ENCODE data around the gene HDDC2. TPM values are rescaled to one million over a fixed set of nuclear protein-coding genes. Genes with fewer than 3 reads are reported as not detected.

Gene HDDC2
- total RNA-seq, 2 experiments from 2014 or later: 19.4 to 21.6 TPM

DNA sequence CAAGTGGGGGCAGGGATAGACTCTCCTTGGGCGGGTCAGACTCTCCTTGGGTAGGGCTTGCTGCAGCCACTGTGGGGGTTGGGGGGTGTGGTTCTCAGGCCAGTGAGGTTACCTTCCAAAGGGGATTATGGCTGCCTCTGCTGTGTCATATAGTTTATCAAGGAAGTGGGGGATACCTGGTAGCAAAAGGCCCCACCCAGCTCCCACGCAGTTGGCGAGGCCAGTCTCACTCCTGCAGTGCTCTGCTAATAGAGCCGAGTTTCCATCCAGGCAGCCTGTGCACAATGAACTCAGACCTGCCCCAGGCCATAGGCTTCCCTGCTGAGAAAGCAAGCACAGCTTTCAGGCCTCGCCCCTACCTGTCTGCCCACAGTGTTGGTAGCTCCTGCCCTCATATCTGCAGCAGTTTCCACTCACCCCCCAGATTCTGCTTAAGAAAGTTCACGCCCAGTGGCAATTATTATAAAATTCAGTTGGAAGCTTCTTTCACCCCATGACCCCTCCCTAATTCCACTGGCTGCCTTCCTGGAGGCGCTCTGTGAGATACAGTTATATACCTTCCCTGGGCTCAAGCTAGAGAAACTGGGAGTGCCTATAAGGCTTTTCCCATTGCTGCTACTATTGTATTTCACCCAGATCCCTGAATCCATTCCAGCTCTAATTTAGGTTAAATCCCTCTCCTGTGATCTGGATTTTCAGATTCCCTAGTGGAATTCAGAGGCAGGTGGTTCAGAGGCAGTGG is 56.1 kb downstream of the HDDC2 start:
- Mint-ChIP-seq H3K36me3 (ENCODE audit: low read depth) (no peaks in the 10 kb centered on the region), H3K27me3 (peaks cover 23% of the 10 kb centered on the region), H3K27ac (no peak overlapping the region), H3K4me3 (no peak overlapping the region), H3K9me3 (peaks cover 15% of the 10 kb centered on the region), H3K4me1 (ENCODE audit: low read depth) (no peaks in the 10 kb centered on the region)
- Histone ChIP-seq H3K27ac (ENCODE audit: low read depth in 1 of 2, low read length in 2 of 2) (no peak overlapping the region), H3K27me3 (ENCODE audit: control insufficient read depth in 1 of 2, insufficient read depth in 2 of 2, low read length in 2 of 2) (no peaks in the 10 kb centered on the region), H3K4me3 (ENCODE audit: low read length) (no peak overlapping the region), H3K4me1 (ENCODE audit: insufficient read depth, low read length) (no peaks in the 10 kb centered on the region), H3K9me3 (ENCODE audit: control insufficient read depth in 1 of 2, insufficient read depth in 1 of 2, low read length in 2 of 2) (peaks cover 4% of the 10 kb centered on the region in 2 experiments), H3K36me3 (ENCODE audit: insufficient read depth, low read length) (no peaks in the 10 kb centered on the region)
- no peak for ATAC-seq (ENCODE audit: poor library complexity)
- intact Hi-C loops (cut with DNase I, micrococcal nuclease): no loop called here
- TF ChIP-seq, protein P1, sequence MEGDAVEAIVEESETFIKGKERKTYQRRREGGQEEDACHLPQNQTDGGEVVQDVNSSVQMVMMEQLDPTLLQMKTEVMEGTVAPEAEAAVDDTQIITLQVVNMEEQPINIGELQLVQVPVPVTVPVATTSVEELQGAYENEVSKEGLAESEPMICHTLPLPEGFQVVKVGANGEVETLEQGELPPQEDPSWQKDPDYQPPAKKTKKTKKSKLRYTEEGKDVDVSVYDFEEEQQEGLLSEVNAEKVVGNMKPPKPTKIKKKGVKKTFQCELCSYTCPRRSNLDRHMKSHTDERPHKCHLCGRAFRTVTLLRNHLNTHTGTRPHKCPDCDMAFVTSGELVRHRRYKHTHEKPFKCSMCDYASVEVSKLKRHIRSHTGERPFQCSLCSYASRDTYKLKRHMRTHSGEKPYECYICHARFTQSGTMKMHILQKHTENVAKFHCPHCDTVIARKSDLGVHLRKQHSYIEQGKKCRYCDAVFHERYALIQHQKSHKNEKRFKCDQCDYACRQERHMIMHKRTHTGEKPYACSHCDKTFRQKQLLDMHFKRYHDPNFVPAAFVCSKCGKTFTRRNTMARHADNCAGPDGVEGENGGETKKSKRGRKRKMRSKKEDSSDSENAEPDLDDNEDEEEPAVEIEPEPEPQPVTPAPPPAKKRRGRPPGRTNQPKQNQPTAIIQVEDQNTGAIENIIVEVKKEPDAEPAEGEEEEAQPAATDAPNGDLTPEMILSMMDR (IDR thresholded peaks at IDR 0.05): no peak
- POLR2A ChIA-PET: no interaction called here
- CTCF ChIA-PET: no interaction called here
- DNase-seq: no peak

DNA sequence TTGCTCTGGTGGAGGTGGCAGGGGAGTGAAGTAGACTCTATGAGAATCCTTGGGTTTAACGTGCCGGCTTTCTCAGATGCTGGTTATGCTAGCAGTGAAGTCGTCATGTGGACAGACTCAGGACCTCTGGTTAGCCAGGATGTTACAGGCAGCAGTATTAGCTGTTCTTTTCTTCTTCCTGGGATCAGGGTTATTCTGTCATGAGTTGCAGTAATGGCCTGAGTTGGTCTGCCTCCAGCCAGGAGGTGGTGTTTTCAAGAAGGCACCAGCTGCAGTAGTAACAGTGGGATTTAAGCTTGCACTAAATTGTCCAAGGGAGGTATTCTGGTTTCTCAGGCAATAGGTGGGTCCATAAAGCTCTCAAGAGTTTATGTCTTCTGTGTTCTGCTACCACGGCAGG is 56.7 kb downstream of the HDDC2 start:
- intact Hi-C loops (cut with DNase I, micrococcal nuclease): no loop called here
- TF ChIP-seq, protein P1 (IDR thresholded peaks at IDR 0.05): no peak
- H3K36me3 Mint-ChIP-seq (ENCODE audit: low read depth): no peaks in the 10 kb centered on the region
- Histone ChIP-seq H3K27me3 (ENCODE audit: control insufficient read depth in 1 of 2, insufficient read depth in 2 of 2, low read length in 2 of 2) (no peaks in the 10 kb centered on the region), H3K27ac (ENCODE audit: low read depth in 1 of 2, low read length in 2 of 2) (no peak overlapping the region), H3K9me3 (ENCODE audit: control insufficient read depth in 1 of 2, insufficient read depth in 1 of 2, low read length in 2 of 2) (peaks cover 4 to 10% of the 10 kb centered on the region in 2 experiments), H3K36me3 (ENCODE audit: insufficient read depth, low read length) (no peaks in the 10 kb centered on the region), H3K4me3 (ENCODE audit: low read length) (no peak overlapping the region), H3K4me1 (ENCODE audit: insufficient read depth, low read length) (no peaks in the 10 kb centered on the region)
- ATAC-seq (ENCODE audit: poor library complexity) (no peak), DNase-seq (no peak)
- ChIA-PET POLR2A (no interaction called here), CTCF (no interaction called here)
- no peak overlapping the region for H3K4me3 Mint-ChIP-seq
- H3K27me3 Mint-ChIP-seq: peaks cover 23% of the 10 kb centered on the region
- H3K27ac Mint-ChIP-seq: no peak overlapping the region
- peaks cover 18% of the 10 kb centered on the region for H3K9me3 Mint-ChIP-seq
- H3K4me1 Mint-ChIP-seq (ENCODE audit: low read depth): no peaks in the 10 kb centered on the region

DNA sequence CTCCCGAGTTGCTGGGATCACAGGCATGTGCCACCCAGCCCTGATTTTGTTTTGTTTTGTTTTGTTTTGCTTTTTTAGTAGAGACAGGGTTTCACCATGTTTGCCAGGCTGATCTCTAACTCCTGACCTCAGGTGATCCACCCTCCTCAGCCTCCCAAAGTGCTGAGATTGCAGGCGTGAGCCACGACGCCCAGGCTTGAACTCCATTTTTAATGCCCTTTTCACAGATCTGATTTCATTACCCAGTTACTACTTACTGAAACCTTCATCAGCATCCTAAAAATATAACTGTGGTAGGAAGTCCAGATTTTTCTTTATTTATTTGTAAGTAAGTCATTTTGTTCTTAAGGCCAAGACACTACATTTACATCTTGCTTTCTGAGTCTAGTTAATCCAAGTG is 64.0 kb downstream of the HDDC2 start:
- Mint-ChIP-seq H3K4me3 (no peak overlapping the region), H3K9me3 (peaks cover 17% of the 10 kb centered on the region), H3K4me1 (ENCODE audit: low read depth) (no peaks in the 10 kb centered on the region), H3K27me3 (no peaks in the 10 kb centered on the region), H3K36me3 (ENCODE audit: low read depth) (no peaks in the 10 kb centered on the region), H3K27ac (no peak overlapping the region)
- H3K9me3 ChIP-seq (ENCODE audit: control insufficient read depth in 1 of 2, insufficient read depth in 1 of 2, low read length in 2 of 2): peaks cover 0 to 11% of the 10 kb centered on the region in 2 experiments
- ChIA-PET POLR2A (no interaction called here), CTCF (no interaction called here)
- intact Hi-C loops (cut with DNase I, micrococcal nuclease): no loop called here
- TF ChIP-seq, protein P1 (IDR thresholded peaks at IDR 0.05): no peak
- ATAC-seq (ENCODE audit: poor library complexity): no peak
- no peaks in the 10 kb centered on the region for H3K27me3 ChIP-seq (ENCODE audit: control insufficient read depth in 1 of 2, insufficient read depth in 2 of 2, low read length in 2 of 2)
- H3K36me3 ChIP-seq (ENCODE audit: insufficient read depth, low read length): no peaks in the 10 kb centered on the region
- H3K27ac ChIP-seq (ENCODE audit: low read depth in 1 of 2, low read length in 2 of 2): no peak overlapping the region
- DNase-seq: no peak
- no peak overlapping the region for H3K4me3 ChIP-seq (ENCODE audit: low read length)
- no peaks in the 10 kb centered on the region for H3K4me1 ChIP-seq (ENCODE audit: insufficient read depth, low read length)

Data from CD4-positive, alpha-beta T cell (primary cell).